Duodenal mucosa (tissue), 2 donors: ENCODE measurements around the gene ST6GALNAC5.

Experiments used
- H3K27ac ChIP-seq: one replicate; pipeline ENCODE4 v1.7.0; 2013; ENCODE audit warnings: low read depth, low read length
- H3K27me3 ChIP-seq, 2 donors: one replicate each; pipeline ENCODE4 v1.7.0; 2013; ENCODE audit warnings: low read length in 2 of 2, control low read depth in 1 of 2; ENCODE audit not compliant: insufficient read depth in 2 of 2, control insufficient read depth in 1 of 2
- H3K36me3 ChIP-seq, 2 donors: one replicate each; pipeline ENCODE4 v1.7.0; 2013; ENCODE audit warnings: low read length in 2 of 2, control low read depth in 1 of 2; ENCODE audit not compliant: insufficient read depth in 2 of 2, control insufficient read depth in 1 of 2
- H3K4me1 ChIP-seq, 2 donors: one replicate each; pipeline ENCODE4 v1.7.0; 2013; ENCODE audit warnings: low read length in 2 of 2, control low read depth in 1 of 2; ENCODE audit not compliant: insufficient read depth in 2 of 2, control insufficient read depth in 1 of 2
- H3K4me3 ChIP-seq, 2 donors: one replicate each; pipeline ENCODE4 v1.7.0; 2013; ENCODE audit warnings: low read length in 2 of 2, low read depth in 1 of 2
- H3K9ac ChIP-seq, 2 donors: one replicate each; pipeline ENCODE4 v1.7.0; 2013; ENCODE audit warnings: low read length in 2 of 2, low read depth in 1 of 2
- H3K9me3 ChIP-seq, 2 donors: one replicate each; pipeline ENCODE4 v1.7.0; 2013; ENCODE audit warnings: low read length in 2 of 2, control low read depth in 1 of 2; ENCODE audit not compliant: control insufficient read depth in 1 of 2

The ST6GALNAC5 gene

GRCh38 chr1:76835203-76835602, 32.1 kb upstream of the ST6GALNAC5 start:
- no peak overlapping the region for H3K9ac ChIP-seq
- H3K4me3 ChIP-seq, result no peak overlapping the region
- H3K27ac ChIP-seq, result no peak overlapping the region
- no peaks in the 10 kb centered on the region for H3K9me3 ChIP-seq
- H3K36me3 ChIP-seq, result no peaks in the 10 kb centered on the region
- no peaks in the 10 kb centered on the region for H3K4me1 ChIP-seq
- no peaks in the 10 kb centered on the region for H3K27me3 ChIP-seq

DNA sequence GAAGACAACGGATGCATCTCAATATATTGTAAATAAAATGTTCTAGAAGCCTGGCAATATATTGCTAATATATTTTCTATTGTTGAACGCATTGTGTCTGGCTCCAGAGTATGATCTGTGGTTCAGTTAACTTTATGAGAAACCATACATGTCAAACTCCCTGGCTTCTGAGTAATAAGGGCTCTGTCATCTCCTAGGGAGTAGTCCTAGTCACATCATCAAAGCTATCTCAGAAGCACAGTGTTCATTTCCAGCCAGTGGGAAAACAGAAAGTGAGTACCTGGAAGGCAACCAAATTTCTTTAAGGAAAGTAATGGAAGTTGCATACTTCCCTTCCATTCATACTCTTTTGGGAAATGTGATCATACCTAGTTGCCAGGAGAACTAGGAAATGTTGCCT, 27.0 kb upstream of the ST6GALNAC5 start:
- H3K27ac ChIP-seq, result no peak overlapping the region
- H3K27me3 ChIP-seq, result no peaks in the 10 kb centered on the region
- no peak overlapping the region for H3K4me3 ChIP-seq
- H3K36me3 ChIP-seq, result no peaks in the 10 kb centered on the region
- H3K9me3 ChIP-seq, result no peaks in the 10 kb centered on the region
- H3K4me1 ChIP-seq, result no peaks in the 10 kb centered on the region
- H3K9ac ChIP-seq, result no peak overlapping the region

DNA sequence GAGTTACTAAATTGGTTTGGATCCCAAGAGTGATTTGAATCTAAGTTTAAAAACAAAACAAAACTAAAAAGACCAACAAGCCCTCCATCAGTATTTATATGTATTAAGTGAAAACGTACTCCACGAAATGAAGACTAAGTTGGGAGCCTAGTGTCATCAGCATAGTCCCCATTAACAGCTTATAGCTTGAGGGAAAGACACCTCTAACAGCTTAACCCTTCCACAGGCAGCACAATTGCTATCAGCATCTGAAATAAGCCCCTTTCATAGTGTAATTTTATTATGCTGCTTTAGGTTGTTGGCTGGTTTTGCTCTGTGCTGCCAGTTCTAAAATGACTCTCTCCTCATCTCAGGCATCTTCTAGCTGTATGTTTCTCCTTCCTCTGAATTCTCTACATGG, 25.8 kb upstream of the ST6GALNAC5 start:
- no peaks in the 10 kb centered on the region for H3K36me3 ChIP-seq
- H3K27me3 ChIP-seq, result no peaks in the 10 kb centered on the region
- no peak overlapping the region for H3K4me3 ChIP-seq
- H3K9ac ChIP-seq, result no peak overlapping the region
- no peak overlapping the region for H3K27ac ChIP-seq
- H3K4me1 ChIP-seq, result no peaks in the 10 kb centered on the region
- H3K9me3 ChIP-seq, result no peaks in the 10 kb centered on the region

- Histone ChIP-seq H3K4me1 (no peaks in the 10 kb centered on the region), H3K27ac (no peak overlapping the region), H3K9ac (no peak overlapping the region), H3K27me3 (no peaks in the 10 kb centered on the region), H3K36me3 (no peaks in the 10 kb centered on the region), H3K9me3 (no peaks in the 10 kb centered on the region), H3K4me3 (no peak overlapping the region)
These were observed 23.3 kb upstream of the ST6GALNAC5 start for GRCh38 chr1:76843821-76844464.

DNA sequence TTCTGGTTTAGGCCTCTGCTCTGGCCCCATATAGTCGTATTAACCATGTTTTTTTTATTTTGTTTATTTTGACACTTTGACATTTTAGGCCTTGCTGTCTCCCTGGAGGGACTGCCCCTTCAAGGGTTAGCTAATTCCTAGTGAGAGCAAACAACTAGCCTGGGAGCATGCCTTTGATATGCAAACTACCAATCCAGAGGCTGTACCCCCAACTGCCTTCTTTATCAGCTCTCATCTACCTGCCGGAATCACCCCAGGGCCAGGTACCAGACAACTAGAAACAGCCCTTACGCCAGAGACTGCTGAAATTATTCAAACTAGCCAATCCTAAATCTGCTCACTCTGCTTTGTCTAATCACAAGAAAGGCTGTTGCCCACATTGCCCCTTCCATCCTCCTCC, 13.0 kb upstream of the ST6GALNAC5 start:
- Histone ChIP-seq H3K4me1 (no peaks in the 10 kb centered on the region), H3K36me3 (no peaks in the 10 kb centered on the region), H3K27me3 (no peaks in the 10 kb centered on the region), H3K4me3 (no peak overlapping the region), H3K9me3 (no peaks in the 10 kb centered on the region), H3K27ac (no peak overlapping the region), H3K9ac (no peak overlapping the region)

- Histone ChIP-seq H3K9me3 (no peaks in the 10 kb centered on the region), H3K4me1 (no peaks in the 10 kb centered on the region), H3K27ac (no peak overlapping the region), H3K9ac (no peak overlapping the region), H3K36me3 (no peaks in the 10 kb centered on the region), H3K4me3 (no peak overlapping the region), H3K27me3 (no peaks in the 10 kb centered on the region)
These were observed 11.2 kb upstream of the ST6GALNAC5 start for GRCh38 chr1:76856104-76856503.

DNA sequence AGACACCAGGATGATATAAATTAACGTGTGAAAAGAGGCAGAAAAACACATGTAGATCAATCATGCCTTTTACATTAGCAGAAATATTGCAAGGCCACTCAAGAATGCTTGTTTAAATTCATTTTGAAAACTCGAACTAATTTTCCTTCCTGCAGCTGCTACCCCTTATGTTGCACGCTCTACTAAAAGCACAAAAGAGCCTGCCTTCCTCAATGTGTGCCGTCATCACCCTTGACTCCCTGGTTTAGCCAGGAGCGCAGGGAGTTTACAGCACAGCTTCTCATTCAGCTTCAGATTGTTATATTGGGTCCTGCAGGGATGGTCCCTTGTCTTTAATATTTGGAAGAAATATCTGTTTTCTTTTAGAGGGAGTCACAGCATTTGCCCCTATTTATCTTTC, 10.1 kb upstream of the ST6GALNAC5 start:
- H3K9me3 ChIP-seq, result no peaks in the 10 kb centered on the region
- H3K27ac ChIP-seq, result no peak overlapping the region
- H3K36me3 ChIP-seq, result no peaks in the 10 kb centered on the region
- H3K27me3 ChIP-seq, result no peaks in the 10 kb centered on the region
- H3K4me1 ChIP-seq, result no peaks in the 10 kb centered on the region
- no peak overlapping the region for H3K4me3 ChIP-seq
- no peak overlapping the region for H3K9ac ChIP-seq

DNA sequence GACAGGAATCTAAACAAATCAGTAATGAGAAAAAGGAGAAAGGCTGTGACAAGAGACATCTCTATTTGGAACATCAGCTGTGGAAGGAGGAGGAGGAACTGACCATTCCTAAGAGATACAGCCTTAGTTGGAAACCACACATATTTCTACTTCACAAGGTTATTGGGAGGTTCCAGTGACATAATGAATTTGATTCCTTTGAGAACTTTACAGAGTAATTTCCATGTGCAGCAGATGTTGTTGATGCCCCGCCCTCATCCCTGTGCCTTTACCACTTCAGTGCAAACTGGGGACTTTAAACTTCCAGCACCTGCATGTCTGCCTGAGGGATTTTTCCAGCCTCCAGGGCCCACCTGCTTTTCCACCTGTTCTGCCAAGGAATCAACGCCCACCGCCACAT, 9.3 kb upstream of the ST6GALNAC5 start:
- Histone ChIP-seq H3K4me1 (no peaks in the 10 kb centered on the region), H3K27me3 (no peaks in the 10 kb centered on the region), H3K4me3 (no peak overlapping the region), H3K27ac (no peak overlapping the region), H3K9me3 (no peaks in the 10 kb centered on the region), H3K9ac (no peak overlapping the region), H3K36me3 (no peaks in the 10 kb centered on the region)

GRCh38 chr1:76861149-76861548, 6.1 kb upstream of the ST6GALNAC5 start:
- Histone ChIP-seq H3K27me3 (peaks cover 11 to 12% of the 10 kb centered on the region in 2 donors), H3K27ac (no peak overlapping the region), H3K9ac (no peak overlapping the region), H3K9me3 (no peaks in the 10 kb centered on the region), H3K4me3 (no peak overlapping the region), H3K4me1 (no peaks in the 10 kb centered on the region), H3K36me3 (no peaks in the 10 kb centered on the region)

GRCh38 chr1:76862447-76862846, 4.8 kb upstream of the ST6GALNAC5 start:
- H3K27ac ChIP-seq, result no peak overlapping the region
- no peak overlapping the region for H3K4me3 ChIP-seq
- peaks cover 14 to 17% of the 10 kb centered on the region in 2 donors for H3K27me3 ChIP-seq
- no peaks in the 10 kb centered on the region for H3K9me3 ChIP-seq
- H3K4me1 ChIP-seq, result no peaks in the 10 kb centered on the region
- H3K9ac ChIP-seq, result no peak overlapping the region
- no peaks in the 10 kb centered on the region for H3K36me3 ChIP-seq

GRCh38 chr1:76864383-76864782, 2.9 kb upstream of the ST6GALNAC5 start:
- Histone ChIP-seq H3K36me3 (no peaks in the 10 kb centered on the region), H3K27me3 (peaks cover 32% of the 10 kb centered on the region in 2 donors), H3K27ac (no peak overlapping the region), H3K9me3 (no peaks in the 10 kb centered on the region), H3K9ac (no peak overlapping the region), H3K4me3 (no peak overlapping the region), H3K4me1 (no peaks in the 10 kb centered on the region)
